Coronary artery (tissue), 2 donors: Measurements from ENCODE around the gene PARP3.

Source experiments
- DNase-seq: peaks from one replicate; pipeline ENCODE4 v3.0.0-alpha.2; 2017; ENCODE audit warnings: low spot score
- H3K27ac ChIP-seq, 2 donors: fragments of 200-600 bp; sonication (generic); one replicate each; pipeline ENCODE4 v1.5.1; 2016 to 2019
- H3K4me3 ChIP-seq: fragments of 200-600 bp; sonication (generic); 2 replicates; pipeline ENCODE4 v1.5.1; 2016; ENCODE audit warnings: mild to moderate bottlenecking, moderate library complexity
- TF ChIP-seq, protein P1 (sequence below): fragments of 200-600 bp; sonication (generic); IDR thresholded peaks from one replicate; pipeline ENCODE4 v1.5.1; 2019; ENCODE audit warnings: antibody characterized with exemption

The PARP3 gene

DNA sequence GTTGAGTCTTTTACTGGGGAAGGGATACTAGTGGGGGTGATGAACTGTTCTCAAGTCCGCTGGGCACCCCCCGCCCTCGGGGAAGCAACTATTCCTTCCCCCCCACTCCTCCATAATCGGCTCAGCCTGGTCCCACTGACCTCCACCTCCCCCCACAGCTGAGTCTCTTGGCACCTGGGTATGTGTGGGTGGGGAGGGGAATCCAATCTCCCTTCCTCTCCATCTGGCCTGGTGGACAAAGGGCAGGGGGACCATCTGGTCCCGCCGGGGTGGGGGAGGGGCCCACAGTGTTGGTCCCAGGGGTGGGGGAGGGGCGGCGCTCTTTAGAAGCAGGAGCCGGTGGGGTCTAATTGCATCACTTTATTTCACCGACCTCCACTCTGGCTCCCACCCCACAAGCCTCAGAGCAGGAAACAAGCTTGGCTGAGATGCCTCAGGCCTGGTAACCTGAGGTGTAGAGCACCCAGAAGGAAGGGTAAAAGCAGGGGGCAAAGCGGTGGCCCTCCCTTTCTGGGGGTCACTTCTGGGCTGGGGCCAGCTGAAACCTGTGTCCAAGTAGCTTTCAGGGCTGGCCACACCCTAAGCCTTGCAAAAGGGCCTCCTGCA, 26.1 kb downstream of the PARP3 start:
- no peak for DNase-seq
- TF ChIP-seq, protein P1, sequence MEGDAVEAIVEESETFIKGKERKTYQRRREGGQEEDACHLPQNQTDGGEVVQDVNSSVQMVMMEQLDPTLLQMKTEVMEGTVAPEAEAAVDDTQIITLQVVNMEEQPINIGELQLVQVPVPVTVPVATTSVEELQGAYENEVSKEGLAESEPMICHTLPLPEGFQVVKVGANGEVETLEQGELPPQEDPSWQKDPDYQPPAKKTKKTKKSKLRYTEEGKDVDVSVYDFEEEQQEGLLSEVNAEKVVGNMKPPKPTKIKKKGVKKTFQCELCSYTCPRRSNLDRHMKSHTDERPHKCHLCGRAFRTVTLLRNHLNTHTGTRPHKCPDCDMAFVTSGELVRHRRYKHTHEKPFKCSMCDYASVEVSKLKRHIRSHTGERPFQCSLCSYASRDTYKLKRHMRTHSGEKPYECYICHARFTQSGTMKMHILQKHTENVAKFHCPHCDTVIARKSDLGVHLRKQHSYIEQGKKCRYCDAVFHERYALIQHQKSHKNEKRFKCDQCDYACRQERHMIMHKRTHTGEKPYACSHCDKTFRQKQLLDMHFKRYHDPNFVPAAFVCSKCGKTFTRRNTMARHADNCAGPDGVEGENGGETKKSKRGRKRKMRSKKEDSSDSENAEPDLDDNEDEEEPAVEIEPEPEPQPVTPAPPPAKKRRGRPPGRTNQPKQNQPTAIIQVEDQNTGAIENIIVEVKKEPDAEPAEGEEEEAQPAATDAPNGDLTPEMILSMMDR, result no peak
- peak overlapping the region; percentile 94 to 96 for H3K27ac ChIP-seq
- H3K4me3 ChIP-seq, result peak overlapping the region; percentile 83

DNA sequence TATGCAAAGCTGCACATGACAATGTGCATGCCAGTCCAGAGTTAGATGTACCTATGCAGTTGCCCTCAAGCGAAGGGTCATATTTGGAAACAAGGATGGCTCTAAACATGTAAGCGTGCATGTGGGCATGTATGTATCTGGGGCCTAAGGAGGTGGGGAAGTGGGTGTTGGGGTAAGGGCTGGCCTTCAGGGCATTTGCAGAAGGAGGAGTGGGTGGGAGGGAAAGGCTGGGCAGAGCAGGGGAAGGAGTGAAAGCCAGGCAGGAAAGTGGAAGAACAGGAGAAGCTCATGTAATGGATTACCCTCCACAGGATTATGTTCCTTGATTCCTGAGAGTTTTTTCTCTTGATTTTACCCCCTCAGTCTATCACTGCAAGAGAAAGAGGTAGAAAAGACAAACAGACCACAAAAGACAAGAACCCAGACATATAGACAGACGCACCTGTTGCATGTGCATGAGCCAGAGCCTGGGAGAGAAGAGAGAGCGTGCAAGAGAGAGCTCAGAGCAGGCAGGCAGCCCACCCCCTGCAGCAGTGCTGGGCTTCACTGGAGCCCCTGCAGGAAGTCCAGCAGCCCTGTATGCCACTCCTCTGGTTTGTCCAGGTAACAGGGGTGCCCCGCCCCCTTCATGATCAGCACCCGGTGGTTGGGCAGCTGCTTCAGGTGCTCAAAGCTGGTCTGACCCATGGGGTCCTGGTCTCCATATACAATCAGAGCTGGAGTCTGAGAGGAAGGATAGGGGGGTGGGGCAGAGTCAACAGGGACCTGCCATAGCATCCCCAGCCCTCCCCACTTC, 26.9 kb downstream of the PARP3 start:
- H3K4me3 ChIP-seq, result no peak overlapping the region
- no peak for DNase-seq
- no peak overlapping the region for H3K27ac ChIP-seq
- TF ChIP-seq, protein P1, result no peak

DNA sequence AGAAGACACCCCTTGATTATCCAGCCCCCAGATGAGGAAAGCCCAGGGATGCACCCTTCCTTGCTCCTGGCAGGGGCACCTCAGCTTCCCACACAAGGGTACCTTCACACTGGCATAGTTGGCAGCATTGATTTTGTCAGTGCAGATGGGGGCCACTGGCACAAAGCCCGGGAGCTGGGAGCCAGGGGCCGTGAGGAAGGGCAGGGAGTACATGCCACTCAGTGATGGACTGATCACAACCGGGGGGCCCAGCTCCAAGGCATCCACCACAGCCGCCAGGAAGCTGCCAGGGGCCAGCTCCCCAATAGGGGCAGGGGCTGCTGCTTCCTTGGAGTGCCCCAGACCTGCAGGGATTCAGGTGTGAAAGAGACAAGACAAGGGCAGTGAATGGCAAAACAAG, 27.7 kb downstream of the PARP3 start:
- DNase-seq, result no peak
- no peak overlapping the region for H3K4me3 ChIP-seq
- TF ChIP-seq, protein P1, result no peak
- no peak overlapping the region for H3K27ac ChIP-seq

DNA sequence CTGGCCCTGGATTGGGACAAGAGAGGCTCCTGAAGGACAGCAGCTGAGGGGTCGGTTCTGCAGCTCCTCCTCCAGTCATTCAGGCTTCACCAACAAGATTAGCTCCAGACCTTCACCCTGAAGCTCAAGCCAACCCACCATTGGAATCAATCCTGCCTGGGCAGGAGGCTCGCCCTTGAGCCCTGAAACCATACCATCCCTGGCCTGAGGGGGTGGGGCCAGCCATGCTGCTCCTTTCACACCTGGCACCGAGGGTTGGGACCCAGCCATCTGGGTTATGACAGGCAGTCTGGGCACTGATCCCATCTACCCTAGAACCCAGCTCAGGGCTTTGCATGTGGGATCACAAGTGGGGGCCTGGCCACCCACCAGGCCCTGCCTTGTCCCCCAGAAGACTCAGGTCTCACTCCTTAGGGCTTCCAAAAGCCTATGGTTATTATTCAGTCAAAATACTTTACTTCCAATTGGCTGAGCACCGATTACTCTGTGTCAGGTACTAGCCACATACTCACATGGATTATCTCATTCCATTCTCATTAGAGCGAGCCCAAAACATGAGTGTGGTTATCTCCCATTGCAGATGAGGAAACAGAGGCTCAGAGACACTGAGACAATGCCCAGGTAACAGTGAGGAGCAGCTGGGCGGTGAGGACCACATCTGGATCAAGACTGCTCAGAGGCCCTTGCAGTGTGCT, 28.6 kb downstream of the PARP3 start:
- no peak for DNase-seq
- TF ChIP-seq, protein P1, result no peak
- H3K4me3 ChIP-seq, result no peak overlapping the region
- no peak overlapping the region for H3K27ac ChIP-seq

DNA sequence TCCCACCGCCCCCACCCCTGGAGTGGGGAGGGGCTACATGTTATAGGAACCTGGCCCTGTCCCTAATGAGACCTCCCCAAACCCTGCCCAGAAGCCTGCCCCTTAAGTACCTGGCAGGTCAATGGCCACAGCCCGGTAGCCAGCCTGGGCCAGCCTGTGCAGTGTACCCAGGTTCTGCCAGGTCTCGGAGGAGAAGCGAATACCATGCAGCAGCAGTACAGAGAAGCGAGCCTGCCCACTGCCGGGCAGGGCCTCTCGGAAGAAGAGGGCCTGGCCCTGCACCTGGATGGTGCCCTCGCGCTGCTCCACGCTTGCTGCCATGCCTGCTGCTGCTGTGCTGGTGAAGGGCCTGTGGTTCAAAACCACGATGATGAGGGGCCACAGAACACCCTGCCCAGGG, 29.2 kb downstream of the PARP3 start:
- TF ChIP-seq, protein P1, result no peak
- Histone ChIP-seq H3K27ac (no peak overlapping the region), H3K4me3 (no peak overlapping the region)
- no peak for DNase-seq

DNA sequence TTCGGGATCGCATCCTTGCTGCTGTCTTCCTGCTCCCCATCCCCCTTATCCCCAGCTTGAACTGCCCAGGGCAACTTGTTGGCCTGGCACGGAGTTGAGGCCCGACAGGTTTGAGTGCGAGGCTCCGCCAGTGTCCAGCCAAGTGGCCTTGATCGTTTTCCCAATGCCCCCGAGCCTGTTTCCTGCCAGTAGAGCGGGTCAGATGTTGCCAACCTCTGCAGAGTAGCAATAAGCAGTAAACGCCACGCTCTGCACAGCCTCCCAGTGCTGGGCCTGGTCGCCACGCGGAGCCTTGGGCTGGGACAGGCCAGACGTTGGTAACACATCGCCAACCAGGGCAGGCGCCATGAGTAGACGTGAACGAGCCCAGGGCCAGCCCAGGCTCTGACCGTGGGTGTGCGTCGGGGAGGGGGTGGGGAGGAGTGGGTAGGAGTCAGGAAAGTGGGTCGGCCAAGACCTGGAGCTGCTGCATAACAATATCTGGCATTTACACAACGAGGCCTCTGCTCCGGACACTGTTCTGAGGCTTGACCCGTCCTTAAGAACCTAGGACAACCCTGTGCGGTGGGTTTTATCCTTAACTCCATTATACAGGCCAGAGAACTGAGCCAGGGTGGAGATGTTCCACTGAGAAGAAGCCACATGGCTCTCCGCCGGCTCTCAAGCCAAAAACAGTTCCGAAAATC, 32.3 kb downstream of the PARP3 start:
- Histone ChIP-seq H3K27ac (peak overlapping the region; percentile 86 to 93), H3K4me3 (peak overlapping the region; percentile 93)
- DNase-seq, result peak; percentile 80
- TF ChIP-seq, protein P1, result peak; percentile 34
